Lower leg skin (tissue), 4 donors: ENCODE data around the gene RHOA. TPM values are rescaled to one million over a fixed set of nuclear protein-coding genes. Genes with fewer than 3 reads are reported as not detected.

Experiments
- DNase-seq, 2 donors: peaks; one replicate each; pipeline ENCODE4 v3.0.0-alpha.2; 2019; ENCODE audit warnings: low spot score in 2 of 2
- H3K4me3 ChIP-seq: fragments of 200-600 bp; sonication (generic); 2 replicates; pipeline ENCODE4 v1.5.1; 2017; ENCODE audit warnings: mild to moderate bottlenecking, low read depth; ENCODE audit not compliant: poor library complexity, severe bottlenecking
- POLR2A ChIP-seq, 2 donors: fragments of 450-650 bp; IDR thresholded peaks; one replicate each; pipeline ENCODE4 v1.6.1; 2016 to 2017; ENCODE audit warnings: antibody characterized with exemption in 2 of 2, mild to moderate bottlenecking in 1 of 2, moderate library complexity in 1 of 2
- WGBS, 2 donors: methylation state at CpG; one replicate each; pipeline ENCODE4 v1.1.5; 2018; 5-methylcytosine and 5-hydroxymethylcytosine counted together
- intact Hi-C: fragments of 100-400 bp; cut with DNase I; formaldehyde crosslinking; loops from one replicate; pipeline ENCODE4 v1.15.0; 2023; ENCODE audit warnings: low total_unique reads
- total RNA-seq, 4 donors: library from RNA; depleted of rRNA; stranded (reverse); fragments of >200 nt; gene quantifications; one replicate each; pipeline ENCODE4 v1.1.0, GENCODE V29; 2016
- TF ChIP-seq, protein P1 (sequence below), 3 donors: fragments of 450-650 bp; IDR thresholded peaks; one replicate each; pipeline ENCODE4 v1.5.1; 2016; ENCODE audit warnings: antibody characterized with exemption in 3 of 3, mild to moderate bottlenecking in 3 of 3, moderate library complexity in 2 of 3

RHOA gene
- total RNA-seq, 4 donors from 2014 or later: 266 to 511 (median 312) TPM

DNA sequence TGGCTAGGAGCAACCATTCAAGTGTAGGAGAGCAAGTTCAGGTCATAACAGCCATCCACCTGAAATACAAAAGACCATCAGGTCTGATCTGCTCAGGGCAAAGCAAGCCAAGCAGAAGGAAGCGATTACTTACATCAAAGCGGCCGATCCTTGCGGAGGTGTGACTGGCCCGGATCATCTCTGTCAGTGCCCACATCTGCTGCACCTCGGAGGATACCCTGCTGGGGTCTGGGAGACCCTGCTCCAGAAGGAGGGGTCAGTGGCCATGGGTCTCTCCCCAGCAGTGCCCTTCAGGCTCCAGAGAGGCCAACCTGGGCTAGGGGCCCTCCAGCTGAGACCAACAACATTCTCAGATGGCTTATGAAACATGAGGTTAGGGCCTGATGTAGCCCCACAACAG, 13.0 kb upstream of the RHOA start:
- WGBS, 2 donors: 82 to 90% methylated on average over 6 of the region's 6 CpGs
- TF ChIP-seq, protein P1, sequence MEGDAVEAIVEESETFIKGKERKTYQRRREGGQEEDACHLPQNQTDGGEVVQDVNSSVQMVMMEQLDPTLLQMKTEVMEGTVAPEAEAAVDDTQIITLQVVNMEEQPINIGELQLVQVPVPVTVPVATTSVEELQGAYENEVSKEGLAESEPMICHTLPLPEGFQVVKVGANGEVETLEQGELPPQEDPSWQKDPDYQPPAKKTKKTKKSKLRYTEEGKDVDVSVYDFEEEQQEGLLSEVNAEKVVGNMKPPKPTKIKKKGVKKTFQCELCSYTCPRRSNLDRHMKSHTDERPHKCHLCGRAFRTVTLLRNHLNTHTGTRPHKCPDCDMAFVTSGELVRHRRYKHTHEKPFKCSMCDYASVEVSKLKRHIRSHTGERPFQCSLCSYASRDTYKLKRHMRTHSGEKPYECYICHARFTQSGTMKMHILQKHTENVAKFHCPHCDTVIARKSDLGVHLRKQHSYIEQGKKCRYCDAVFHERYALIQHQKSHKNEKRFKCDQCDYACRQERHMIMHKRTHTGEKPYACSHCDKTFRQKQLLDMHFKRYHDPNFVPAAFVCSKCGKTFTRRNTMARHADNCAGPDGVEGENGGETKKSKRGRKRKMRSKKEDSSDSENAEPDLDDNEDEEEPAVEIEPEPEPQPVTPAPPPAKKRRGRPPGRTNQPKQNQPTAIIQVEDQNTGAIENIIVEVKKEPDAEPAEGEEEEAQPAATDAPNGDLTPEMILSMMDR (IDR thresholded peaks at IDR 0.05): no peak
- no peak for TF ChIP-seq POLR2A (IDR thresholded peaks at IDR 0.05)

DNA sequence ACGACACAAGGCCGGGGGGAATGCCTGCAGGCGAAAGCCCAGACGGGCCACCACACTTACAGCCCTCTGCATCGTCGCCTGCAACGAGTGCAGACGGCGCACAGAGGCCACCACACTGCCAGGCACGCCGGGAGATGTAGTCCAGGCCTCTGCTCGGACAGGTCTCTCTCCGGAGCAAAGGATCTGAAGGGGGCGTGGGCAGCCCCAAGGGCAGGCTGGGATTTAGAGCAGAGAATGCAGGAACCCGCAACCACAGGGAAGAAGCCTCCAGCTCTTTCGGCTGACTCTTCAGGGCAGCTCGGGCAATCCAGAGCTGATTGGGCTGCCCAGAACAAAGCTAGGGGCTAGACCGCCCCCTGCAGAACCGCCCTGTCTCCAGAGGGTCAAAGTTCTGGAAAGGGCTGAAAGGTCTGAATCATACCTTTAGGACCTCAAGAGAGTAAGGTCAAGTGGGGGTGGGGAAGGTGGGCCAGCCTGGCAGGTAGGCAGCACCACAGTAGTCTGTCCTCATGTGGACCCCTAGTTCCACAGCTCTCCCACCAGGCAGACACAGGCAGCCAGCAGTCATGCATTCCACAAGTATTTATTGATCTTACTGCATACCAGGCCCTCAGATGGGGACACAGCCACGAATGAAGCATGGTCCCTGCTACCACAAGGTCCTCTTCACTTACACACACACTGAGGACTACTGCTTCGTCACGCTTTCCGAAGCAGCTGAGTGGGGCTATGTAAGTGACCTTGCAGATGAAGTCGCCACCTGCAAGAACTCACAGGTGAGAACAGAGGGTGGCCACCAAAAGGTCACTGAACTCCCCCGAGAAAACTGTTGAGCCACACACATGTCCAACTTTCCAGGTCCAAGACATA, 10.8 kb upstream of the RHOA start, which contains the start of gene AMT:
Gene AMT, minus strand, starts transcription at position 95 of the 870 bp plus-strand sequence. Its CDS starts 23 bp downstream, at position 72.
- no peak for DNase-seq
- intact Hi-C loops: no loop called here
- TF ChIP-seq, protein P1 (IDR thresholded peaks at IDR 0.05): no peak
- TF ChIP-seq POLR2A (IDR thresholded peaks at IDR 0.05): no peak
- H3K4me3 ChIP-seq: no peak within 1 kb of the TSS
- 66 to 74% methylated on average over 25 of the region's 25 CpGs for WGBS, 2 donors

More for the DNA sequence above, 13.0 kb upstream of the RHOA start:
- intact Hi-C loops: no loop called here
- no peak overlapping the region for H3K4me3 ChIP-seq
- DNase-seq: no peak

DNA sequence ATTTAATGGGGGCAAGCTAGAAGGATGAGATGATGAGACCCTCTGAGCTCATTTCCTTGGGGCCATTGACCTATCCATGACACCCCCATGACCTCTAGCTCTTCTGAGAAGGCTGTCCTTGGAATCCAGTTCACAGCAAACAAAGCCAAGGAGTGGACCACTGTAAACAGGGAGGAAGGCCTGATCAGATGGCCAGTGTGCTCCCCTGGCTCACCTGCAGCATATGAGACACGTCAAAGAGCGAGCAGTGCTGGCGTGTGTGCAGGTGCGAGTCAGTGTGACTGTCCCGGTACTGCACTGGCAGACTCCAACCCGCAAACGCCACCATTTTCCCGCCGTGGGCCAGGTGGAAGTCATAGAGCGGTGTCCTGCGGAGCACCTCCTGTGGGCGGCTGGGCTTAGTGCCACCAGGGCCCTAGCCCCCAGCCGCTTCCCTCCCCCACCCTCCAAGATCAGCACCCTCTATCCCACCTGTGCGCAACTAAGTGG, 10.2 kb upstream of the RHOA start:
- 60 to 70% methylated on average over 12 to 14 of the region's 14 CpGs for WGBS, 2 donors
- TF ChIP-seq, protein P1 (IDR thresholded peaks at IDR 0.05): no peak
- TF ChIP-seq POLR2A (IDR thresholded peaks at IDR 0.05): no peak
- no peak for DNase-seq
- intact Hi-C loops: no loop called here
- H3K4me3 ChIP-seq: no peak overlapping the region

DNA sequence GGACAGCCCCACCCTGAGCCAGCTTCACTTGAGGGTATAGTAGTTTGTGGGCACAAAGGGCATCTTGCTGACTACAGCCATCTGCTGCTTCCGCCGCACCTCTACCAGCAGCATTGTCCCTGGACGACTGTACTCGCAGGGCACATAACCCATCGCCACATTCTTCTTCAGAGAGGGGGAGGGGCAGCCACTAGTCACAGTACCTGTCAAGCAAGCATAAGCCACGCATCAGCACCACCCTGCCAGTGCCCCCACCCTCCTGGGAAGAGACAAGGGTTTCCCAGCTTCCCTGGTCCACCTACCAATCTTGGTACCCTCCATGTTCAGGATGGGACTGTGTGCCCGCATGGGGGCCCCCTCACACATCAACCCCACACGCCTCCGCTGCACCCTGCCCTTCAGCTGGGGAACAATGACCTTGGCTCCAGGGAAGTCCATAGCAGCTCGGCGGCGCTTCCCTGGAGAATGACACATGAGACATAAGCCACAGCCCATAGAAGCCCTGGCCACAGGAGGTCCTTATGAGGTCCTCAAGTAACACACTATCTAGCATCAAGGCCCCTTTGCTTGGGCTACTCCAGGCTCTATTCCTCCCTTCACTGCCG, 5.8 kb upstream of the RHOA start:
- H3K4me3 ChIP-seq: no peak overlapping the region
- DNase-seq: no peak
- 87 to 94% methylated on average over 13 of the region's 13 CpGs for WGBS, 2 donors
- intact Hi-C loops: no loop called here
- TF ChIP-seq POLR2A (IDR thresholded peaks at IDR 0.05): no peak
- TF ChIP-seq, protein P1 (IDR thresholded peaks at IDR 0.05): no peak

DNA sequence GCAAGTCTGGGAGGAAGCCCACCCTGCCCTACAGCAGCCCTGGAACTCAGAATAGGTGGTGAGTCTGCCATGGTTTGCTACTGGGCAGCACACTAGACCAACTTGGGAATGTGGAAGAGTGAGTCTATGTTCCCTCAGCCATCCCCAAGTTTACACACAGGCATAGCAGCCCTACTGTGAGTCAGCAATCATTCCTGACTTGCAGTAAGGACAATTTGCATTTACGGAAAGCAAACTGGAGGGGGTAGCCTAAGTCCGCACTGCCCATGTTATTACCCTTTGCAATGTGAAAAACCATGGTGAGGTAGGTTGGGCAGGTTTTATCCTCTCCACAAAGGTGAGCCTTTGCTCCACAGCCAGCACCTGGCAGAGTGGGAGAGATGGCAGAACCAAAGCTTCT, 5.1 kb upstream of the RHOA start:
- DNase-seq: no peak
- TF ChIP-seq, protein P1 (IDR thresholded peaks at IDR 0.05): no peak
- TF ChIP-seq POLR2A (IDR thresholded peaks at IDR 0.05): no peak
- no peak overlapping the region for H3K4me3 ChIP-seq
- WGBS, 2 donors: 83 to 96% methylated on average over 2 of the region's 2 CpGs
- intact Hi-C loops: no loop called here
